ENCODE data around the gene MGRN1.

DNA sequence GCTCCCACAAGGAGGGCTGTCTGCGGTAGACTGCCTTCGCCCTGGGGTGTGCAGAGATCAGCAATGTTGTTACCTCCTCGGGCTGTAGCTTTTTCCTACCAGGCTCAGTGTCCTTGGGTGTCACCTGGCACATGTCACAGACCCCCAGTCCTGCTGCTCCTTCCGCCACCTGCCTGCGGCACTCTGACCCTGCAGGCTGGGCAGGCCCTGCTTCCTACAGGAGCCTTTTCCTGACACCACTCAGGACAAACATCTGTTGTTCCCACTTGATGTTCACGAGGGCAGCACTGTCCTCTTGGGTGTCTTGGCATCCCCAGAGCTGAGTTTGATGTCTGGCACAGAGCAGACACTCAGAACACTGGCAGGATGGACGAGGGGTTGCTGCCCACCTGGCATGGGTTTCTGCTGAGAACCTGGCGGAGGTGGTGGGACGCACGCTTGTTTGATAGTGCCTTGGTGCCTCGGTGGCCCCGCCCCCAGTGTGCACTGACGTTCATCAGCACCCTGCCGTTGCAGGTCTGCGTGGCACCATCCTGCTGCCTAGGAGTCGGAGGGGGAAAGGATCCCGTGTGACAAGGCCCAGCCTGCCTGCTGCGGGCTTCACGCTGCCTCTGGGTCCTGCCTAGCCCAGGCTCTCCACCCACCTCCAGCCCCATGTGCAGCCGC lies 42.0 kb downstream of the MGRN1 start:
- no peak for TF ChIP-seq EZH2 (IDR thresholded peaks at IDR 0.05; ENCODE audit: borderline replicate concordance, low read depth, low read length, severe bottlenecking)
- TF ChIP-seq, protein P1, sequence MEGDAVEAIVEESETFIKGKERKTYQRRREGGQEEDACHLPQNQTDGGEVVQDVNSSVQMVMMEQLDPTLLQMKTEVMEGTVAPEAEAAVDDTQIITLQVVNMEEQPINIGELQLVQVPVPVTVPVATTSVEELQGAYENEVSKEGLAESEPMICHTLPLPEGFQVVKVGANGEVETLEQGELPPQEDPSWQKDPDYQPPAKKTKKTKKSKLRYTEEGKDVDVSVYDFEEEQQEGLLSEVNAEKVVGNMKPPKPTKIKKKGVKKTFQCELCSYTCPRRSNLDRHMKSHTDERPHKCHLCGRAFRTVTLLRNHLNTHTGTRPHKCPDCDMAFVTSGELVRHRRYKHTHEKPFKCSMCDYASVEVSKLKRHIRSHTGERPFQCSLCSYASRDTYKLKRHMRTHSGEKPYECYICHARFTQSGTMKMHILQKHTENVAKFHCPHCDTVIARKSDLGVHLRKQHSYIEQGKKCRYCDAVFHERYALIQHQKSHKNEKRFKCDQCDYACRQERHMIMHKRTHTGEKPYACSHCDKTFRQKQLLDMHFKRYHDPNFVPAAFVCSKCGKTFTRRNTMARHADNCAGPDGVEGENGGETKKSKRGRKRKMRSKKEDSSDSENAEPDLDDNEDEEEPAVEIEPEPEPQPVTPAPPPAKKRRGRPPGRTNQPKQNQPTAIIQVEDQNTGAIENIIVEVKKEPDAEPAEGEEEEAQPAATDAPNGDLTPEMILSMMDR (IDR thresholded peaks at IDR 0.05; ENCODE audit: borderline replicate concordance, extremely low read depth, low read length, poor library complexity, severe bottlenecking), result no peak
